GM23338 (cell line): ENCODE results near the gene GPC5.

ENCODE experiments used
- CREB1 ChIP-seq: fragments of 250-450 bp; sonication (Bioruptor Pico); IDR thresholded peaks from 2 replicates; pipeline ENCODE4 v1.5.0; 2020; ENCODE audit warnings: low read depth, mild to moderate bottlenecking, moderate library complexity
- CTCF ChIP-seq, 2 experiments: fragments of 200-600 bp in 1 of 2; sonication (generic) in 1 of 2; conservative IDR thresholded peaks; 2 replicates each; pipeline versions ENCODE4 v1.5.1 to v1.6.1; 2016 to 2017; ENCODE audit warnings: antibody characterized with exemption in 2 of 2, low read depth in 2 of 2, mild to moderate bottlenecking in 2 of 2, moderate library complexity in 1 of 2
- ETS1 ChIP-seq: IDR thresholded peaks from 2 replicates; pipeline ENCODE4 v1.6.1; 2016; ENCODE audit warnings: antibody characterized with exemption
- EZH2 ChIP-seq: fragments of 200-600 bp; sonication (generic); IDR thresholded peaks from one replicate; pipeline ENCODE4 v1.8.0; 2017; ENCODE audit warnings: antibody characterized with exemption, mild to moderate bottlenecking, low read depth; ENCODE audit not compliant: unreplicated experiment
- EZH2phosphoT487 ChIP-seq: fragments of 200-600 bp; sonication (generic); IDR thresholded peaks from one replicate; pipeline ENCODE4 v1.8.1; 2018; ENCODE audit warnings: antibody characterized with exemption; ENCODE audit not compliant: unreplicated experiment
- JUNB ChIP-seq: IDR thresholded peaks from one replicate; pipeline ENCODE4 v1.6.1; 2016; ENCODE audit warnings: antibody characterized with exemption; ENCODE audit not compliant: unreplicated experiment
- NANOG ChIP-seq: IDR thresholded peaks from 2 replicates; pipeline ENCODE4 v1.6.1; 2016; ENCODE audit warnings: antibody characterized with exemption, borderline replicate concordance
- POLR2AphosphoS5 ChIP-seq: IDR thresholded peaks from 2 replicates; pipeline ENCODE4 v1.6.1; 2016; ENCODE audit warnings: antibody characterized with exemption, low read depth
- REST ChIP-seq: IDR thresholded peaks from one replicate; pipeline ENCODE4 v1.6.1; 2018; ENCODE audit warnings: antibody characterized with exemption; ENCODE audit not compliant: unreplicated experiment
- ZNF114 ChIP-seq: fragments of 250-450 bp; sonication (Bioruptor Pico); IDR thresholded peaks from 2 replicates; pipeline ENCODE4 v1.5.0; 2020; ENCODE audit warnings: mild to moderate bottlenecking, moderate library complexity
- ZNF331 ChIP-seq: fragments of 250-450 bp; sonication (Bioruptor Pico); IDR thresholded peaks from 2 replicates; pipeline ENCODE4 v1.5.0; 2020; ENCODE audit warnings: low read depth, mild to moderate bottlenecking, moderate library complexity
- ZNF462 ChIP-seq: fragments of 250-450 bp; sonication (Bioruptor Pico); IDR thresholded peaks from 2 replicates; pipeline ENCODE4 v1.5.0; 2020; ENCODE audit warnings: mild to moderate bottlenecking, moderate library complexity

GRCh38 chr13:91576590-91576989, 178.2 kb downstream of the GPC5 start:
- TF ChIP-seq CTCF (conservative IDR thresholded peaks at IDR 0.05; ENCODE audit: low read depth in 2 of 2), result peak; percentile 73 to 86
- no peak for TF ChIP-seq POLR2AphosphoS5
- TF ChIP-seq CREB1, result no peak
- no peak for TF ChIP-seq JUNB
- no peak for TF ChIP-seq EZH2phosphoT487
- TF ChIP-seq REST, result no peak
- no peak for TF ChIP-seq EZH2
- no peak for TF ChIP-seq ZNF114 (CRISPR knock-in tag)
- no peak for TF ChIP-seq NANOG
- TF ChIP-seq ETS1, result no peak
- TF ChIP-seq ZNF331, result no peak
- TF ChIP-seq ZNF462 (CRISPR knock-in tag), result no peak
